ENCODE data around the gene ME3. TPM values are rescaled to one million over a fixed set of nuclear protein-coding genes. Genes with fewer than 3 reads are reported as not detected.
"Not testable (repeated sequence)": the region's sequence is repeated elsewhere in the genome, so short reads cannot be mapped to it uniquely, and the experiment has no call there.

The ME3 gene
- total RNA-seq, 6 experiments from 2014 or later, result 1.9 to 8.5 (median 4.6) TPM

GRCh38 chr11:86569109-86569508 lies 103.3 kb downstream of the ME3 start:
- ATAC-seq (no peak), DNase-seq (no peak)
- Histone ChIP-seq H3K9me3 (no peaks in the 10 kb centered on the region), H3K36me3 (no peaks in the 10 kb centered on the region), H3K4me1 (no peaks in the 10 kb centered on the region), H3K27ac (no peak overlapping the region), H3K27me3 (no peaks in the 10 kb centered on the region), H3K4me3 (no peak overlapping the region)
- TF ChIP-seq CTCF (IDR thresholded peaks at IDR 0.05) (no peak), POLR2A (IDR thresholded peaks at IDR 0.05) (no peak)
- WGBS (ENCODE audit: insufficient coverage, low coverage, low lambda C conversion rate, missing lambda C conversion rate), result 83% methylated on average over 4 of the region's 7 CpGs
- intact Hi-C loops (cut with DNase I), result no loop called here

- H3K27ac ChIP-seq, result no peak overlapping the region
- no peak for ATAC-seq
Observed at GRCh38 chr11:86565801-86566312, 106.6 kb downstream of the ME3 start.

GRCh38 chr11:86565388-86565787 lies 107.0 kb downstream of the ME3 start:
- Histone ChIP-seq H3K4me3 (no peak overlapping the region), H3K36me3 (no peaks in the 10 kb centered on the region), H3K27me3 (no peaks in the 10 kb centered on the region), H3K27ac (no peak overlapping the region), H3K4me1 (no peaks in the 10 kb centered on the region), H3K9me3 (no peaks in the 10 kb centered on the region)
- TF ChIP-seq CTCF (IDR thresholded peaks at IDR 0.05) (no peak), POLR2A (IDR thresholded peaks at IDR 0.05) (no peak)
- intact Hi-C loops (cut with DNase I), result no loop called here
- DNase-seq, result no peak
- 89% methylated on average over 1 of the region's 1 CpG for WGBS (ENCODE audit: insufficient coverage, low coverage, low lambda C conversion rate, missing lambda C conversion rate)
- no peak for ATAC-seq

More at GRCh38 chr11:86565801-86566312, 106.6 kb downstream of the ME3 start:
- Histone ChIP-seq H3K27me3 (no peaks in the 10 kb centered on the region), H3K4me3 (no peak overlapping the region), H3K9me3 (no peaks in the 10 kb centered on the region), H3K36me3 (no peaks in the 10 kb centered on the region), H3K4me1 (no peaks in the 10 kb centered on the region)
- intact Hi-C loops (cut with DNase I), result no loop called here
- TF ChIP-seq POLR2A (IDR thresholded peaks at IDR 0.05) (no peak), CTCF (IDR thresholded peaks at IDR 0.05) (no peak)
- DNase-seq, result no peak
- 33% methylated on average over 1 of the region's 2 CpGs for WGBS (ENCODE audit: insufficient coverage, low coverage, low lambda C conversion rate, missing lambda C conversion rate)

- 86% methylated on average over 2 of the region's 2 CpGs for WGBS (ENCODE audit: insufficient coverage, low coverage, low lambda C conversion rate, missing lambda C conversion rate)
- H3K36me3 ChIP-seq; H3K27me3 ChIP-seq; H3K27ac ChIP-seq; H3K9me3 ChIP-seq; H3K4me1 ChIP-seq; intact Hi-C loops (cut with DNase I); DNase-seq; ATAC-seq; H3K4me3 ChIP-seq: not testable (repeated sequence)
Observed at GRCh38 chr11:86562842-86563241, 109.6 kb downstream of the ME3 start.

- intact Hi-C loops (cut with DNase I), result no loop called here
- TF ChIP-seq POLR2A (IDR thresholded peaks at IDR 0.05) (no peak), CTCF (IDR thresholded peaks at IDR 0.05) (no peak)
- Histone ChIP-seq H3K4me1 (no peaks in the 10 kb centered on the region), H3K4me3 (no peak overlapping the region), H3K9me3 (no peaks in the 10 kb centered on the region), H3K27me3 (no peaks in the 10 kb centered on the region), H3K27ac (peak overlapping the region; percentile 22 to 32 (median 29)), H3K36me3 (no peaks in the 10 kb centered on the region)
- 85% methylated on average over 5 of the region's 7 CpGs for WGBS (ENCODE audit: insufficient coverage, low coverage, low lambda C conversion rate, missing lambda C conversion rate)
- DNase-seq (no peak), ATAC-seq (peak; percentile 67 to 88 (median 70))
Observed at GRCh38 chr11:86559311-86559945, 113.0 kb downstream of the ME3 start.

Measured in right lobe of liver (tissue), 6 donors.